Sciatic nerve (tissue), 2 donors: ENCODE measurements around the gene GLMN. TPM values are rescaled to one million over a fixed set of nuclear protein-coding genes. Genes with fewer than 3 reads are reported as not detected.

Experiments used
- ATAC-seq: fragments of 200-7000 bp; cut with Tn5 transposase; one replicate; pipeline ENCODE4 v1.9.1; 2020; ENCODE audit warnings: mild to moderate bottlenecking, moderate library complexity
- DNase-seq: peaks from one replicate; pipeline ENCODE4 v3.0.0-alpha.2; 2020; ENCODE audit warnings: low spot score
- intact Hi-C: fragments of 100-400 bp; cut with DNase I; formaldehyde crosslinking; loops from one replicate; pipeline ENCODE4 v1.14.2; 2022
- total RNA-seq: library from RNA; stranded (reverse); fragmentation: NEBNext Ultra II Directional; extraction: Animal tissue kit (Norgen Biotek cat#: 25700); gene quantifications from one replicate; pipeline ENCODE4 v1.2.1, GENCODE V29; 2021
- donor health status: DM: no; HTN: no; CAD: no.
- donor health status: DM: no; HTN: no; CAD: no.

GLMN gene, protein sequence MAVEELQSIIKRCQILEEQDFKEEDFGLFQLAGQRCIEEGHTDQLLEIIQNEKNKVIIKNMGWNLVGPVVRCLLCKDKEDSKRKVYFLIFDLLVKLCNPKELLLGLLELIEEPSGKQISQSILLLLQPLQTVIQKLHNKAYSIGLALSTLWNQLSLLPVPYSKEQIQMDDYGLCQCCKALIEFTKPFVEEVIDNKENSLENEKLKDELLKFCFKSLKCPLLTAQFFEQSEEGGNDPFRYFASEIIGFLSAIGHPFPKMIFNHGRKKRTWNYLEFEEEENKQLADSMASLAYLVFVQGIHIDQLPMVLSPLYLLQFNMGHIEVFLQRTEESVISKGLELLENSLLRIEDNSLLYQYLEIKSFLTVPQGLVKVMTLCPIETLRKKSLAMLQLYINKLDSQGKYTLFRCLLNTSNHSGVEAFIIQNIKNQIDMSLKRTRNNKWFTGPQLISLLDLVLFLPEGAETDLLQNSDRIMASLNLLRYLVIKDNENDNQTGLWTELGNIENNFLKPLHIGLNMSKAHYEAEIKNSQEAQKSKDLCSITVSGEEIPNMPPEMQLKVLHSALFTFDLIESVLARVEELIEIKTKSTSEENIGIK
- 13.8 TPM for total RNA-seq

DNA sequence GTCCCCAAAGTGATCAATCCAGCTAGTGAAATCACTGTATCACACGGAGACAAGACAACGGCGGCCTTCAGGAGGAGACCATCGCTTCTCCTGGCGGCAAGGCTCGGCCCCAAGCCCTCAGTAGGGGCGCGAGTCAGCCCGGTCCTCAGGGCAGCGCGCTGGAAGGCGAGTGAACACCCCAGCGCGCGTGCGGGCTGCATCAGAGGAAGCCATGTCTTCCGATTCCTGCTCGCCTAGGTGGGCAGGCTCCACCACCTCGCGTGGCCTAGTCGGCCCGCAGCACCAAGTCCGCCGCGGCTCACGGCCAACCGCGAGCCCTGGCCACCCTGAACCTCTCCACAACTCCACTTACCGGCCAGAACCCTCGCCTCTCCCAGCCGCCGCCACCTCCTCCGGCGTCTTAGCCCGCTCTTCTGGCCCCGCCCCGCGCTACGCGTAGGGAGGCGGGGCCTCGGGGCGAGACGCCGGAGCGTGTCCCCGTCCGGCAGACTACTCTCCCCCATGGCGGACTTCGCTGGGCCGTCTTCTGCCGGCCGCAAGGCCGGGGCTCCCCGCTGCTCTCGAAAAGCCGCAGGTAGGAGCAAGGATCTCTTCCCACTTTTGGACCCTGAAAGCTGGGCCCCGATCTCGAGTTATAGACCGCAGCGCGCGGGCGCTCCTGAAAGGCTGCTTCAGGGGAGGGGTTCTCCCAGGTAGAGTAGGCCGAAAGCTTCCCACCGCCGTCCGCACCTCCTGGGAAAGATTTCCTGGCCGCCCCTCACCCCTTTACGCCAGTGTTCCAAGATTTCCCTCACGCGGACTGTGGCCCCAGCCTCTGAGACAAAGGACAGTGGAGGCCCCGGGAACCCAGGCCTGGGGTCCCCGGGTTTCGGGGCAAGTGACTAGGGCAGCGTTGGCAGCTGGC, at the start of gene GLMN, which contains the start of gene RPAP2:
TSS of gene GLMN (minus strand) at position 415 of the 904 bp plus-strand sequence. CDS start 988 bp downstream, outside the sequence.
TSS of gene RPAP2 (plus strand) at position 487 of the 904 bp plus-strand sequence. CDS start at position 502, 15 bp downstream.
- intact Hi-C loops, result no loop called here
- ATAC-seq (peak; percentile 100), DNase-seq (peak; percentile 88)

DNA sequence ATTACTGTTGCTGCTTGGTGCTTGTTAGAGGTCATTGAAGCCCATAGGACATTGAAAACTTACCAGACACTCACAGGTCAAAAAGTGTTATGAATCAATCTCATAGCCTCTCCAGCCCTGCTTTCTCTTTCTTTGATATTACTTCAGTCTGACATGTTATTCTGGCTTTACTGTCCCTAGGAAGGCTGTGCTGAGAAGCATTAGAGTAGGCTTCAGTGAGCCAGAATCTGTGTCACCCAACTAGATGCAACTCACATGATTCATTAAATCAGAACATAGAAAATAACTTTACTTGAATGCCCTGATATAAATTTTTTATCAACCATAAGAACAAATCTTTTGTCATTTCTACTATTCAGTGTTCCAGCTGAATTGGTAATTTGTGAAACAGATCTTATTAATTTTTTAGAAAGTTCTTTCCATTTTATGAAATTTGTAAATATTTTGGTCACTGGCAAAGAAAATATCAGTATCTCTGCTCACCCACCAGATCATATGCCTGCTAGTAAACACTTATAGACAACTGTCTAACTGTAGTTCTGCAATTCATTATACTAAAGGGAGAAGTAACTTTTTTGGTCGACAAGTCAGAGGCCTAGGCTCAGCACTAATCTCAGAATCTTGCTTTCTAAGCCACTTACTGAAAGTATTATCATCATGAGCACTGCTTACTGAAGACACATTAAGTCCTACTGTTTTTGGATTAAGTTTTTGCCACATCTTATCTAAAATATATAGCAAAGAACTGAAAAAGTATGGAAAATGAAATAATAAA, 48.3 kb upstream of the GLMN start:
- intact Hi-C loops, result no loop called here
- ATAC-seq (no peak), DNase-seq (no peak)

DNA sequence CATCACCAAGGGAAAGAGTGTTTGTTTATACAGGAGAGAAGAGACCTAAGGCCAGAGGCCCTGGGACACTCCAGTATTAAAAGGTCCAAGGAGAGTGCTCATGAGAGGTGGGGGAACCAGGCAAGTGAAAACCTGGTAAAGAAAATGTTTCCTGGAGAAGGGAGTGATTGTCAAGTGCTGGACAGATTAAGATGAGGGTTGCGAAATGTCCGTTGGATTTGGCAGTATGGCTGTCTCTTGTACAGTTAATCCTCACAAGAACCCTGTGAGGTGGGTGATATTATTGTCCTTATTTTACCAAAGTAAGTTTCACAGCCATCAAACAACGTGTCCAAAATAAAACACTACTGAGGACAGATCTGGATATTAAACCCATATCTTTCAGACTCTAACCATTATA, 44.3 kb upstream of the GLMN start:
- DNase-seq (no peak), ATAC-seq (no peak)
- intact Hi-C loops, result no loop called here

DNA sequence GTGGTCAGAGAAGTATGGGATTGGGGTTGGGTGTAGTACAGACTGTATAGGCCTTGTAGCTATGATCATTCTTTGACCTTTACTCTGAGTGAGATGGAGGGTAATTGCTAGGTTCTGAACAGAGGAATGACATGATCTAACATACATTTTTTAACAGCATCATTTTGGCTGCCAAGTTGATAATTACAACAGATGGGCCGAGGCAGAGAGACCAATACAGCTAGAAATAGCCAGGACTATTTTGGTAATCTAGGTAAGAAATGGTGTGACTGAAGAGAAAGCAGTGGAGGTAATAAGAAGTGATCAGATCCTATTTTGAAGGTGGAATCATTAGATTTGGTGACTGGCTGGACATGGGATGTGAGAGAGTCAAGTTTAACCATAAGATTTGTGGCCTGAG, 43.6 kb upstream of the GLMN start:
- ATAC-seq (no peak), DNase-seq (no peak)
- intact Hi-C loops, result no loop called here

DNA sequence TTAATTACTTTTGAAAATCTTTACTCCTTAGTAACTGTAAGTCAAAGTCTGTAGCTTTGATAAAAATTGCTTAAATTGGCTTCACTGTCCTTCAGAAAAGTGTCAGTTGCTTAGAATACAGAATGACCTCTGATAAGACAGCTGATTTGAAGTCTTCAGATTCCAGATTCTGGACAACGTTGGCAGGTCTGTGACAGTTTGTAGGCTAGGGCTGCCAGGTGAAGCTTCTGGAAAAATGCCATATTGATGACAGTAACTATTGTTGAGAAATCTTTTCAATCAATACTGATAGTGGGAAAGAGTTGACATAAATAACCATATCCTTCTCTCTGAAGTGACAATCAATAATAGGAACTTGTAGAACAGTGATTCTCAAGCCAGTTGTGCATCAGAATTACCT, 41.4 kb upstream of the GLMN start:
- DNase-seq, result no peak
- intact Hi-C loops, result no loop called here
- ATAC-seq, result no peak

DNA sequence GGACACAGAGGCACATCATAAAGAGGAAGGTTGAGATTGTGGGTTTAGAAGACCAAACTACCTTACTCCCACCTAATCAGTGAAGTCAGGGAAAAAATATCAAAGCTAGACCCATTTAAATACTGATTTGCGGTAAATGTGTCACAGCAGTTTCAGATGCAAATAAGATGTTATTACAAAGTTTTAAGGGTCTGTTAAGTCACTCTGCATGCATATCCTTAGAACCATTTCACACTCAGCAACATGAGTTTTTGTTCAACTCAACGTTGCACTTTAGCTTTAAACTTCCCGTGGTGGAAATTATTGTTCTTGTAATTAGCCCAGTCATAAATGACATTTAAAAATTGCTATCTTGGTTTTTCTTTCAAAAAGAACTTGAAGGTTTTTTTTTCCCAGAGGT, 34.9 kb upstream of the GLMN start:
- DNase-seq (no peak), ATAC-seq (no peak)
- intact Hi-C loops, result no loop called here

DNA sequence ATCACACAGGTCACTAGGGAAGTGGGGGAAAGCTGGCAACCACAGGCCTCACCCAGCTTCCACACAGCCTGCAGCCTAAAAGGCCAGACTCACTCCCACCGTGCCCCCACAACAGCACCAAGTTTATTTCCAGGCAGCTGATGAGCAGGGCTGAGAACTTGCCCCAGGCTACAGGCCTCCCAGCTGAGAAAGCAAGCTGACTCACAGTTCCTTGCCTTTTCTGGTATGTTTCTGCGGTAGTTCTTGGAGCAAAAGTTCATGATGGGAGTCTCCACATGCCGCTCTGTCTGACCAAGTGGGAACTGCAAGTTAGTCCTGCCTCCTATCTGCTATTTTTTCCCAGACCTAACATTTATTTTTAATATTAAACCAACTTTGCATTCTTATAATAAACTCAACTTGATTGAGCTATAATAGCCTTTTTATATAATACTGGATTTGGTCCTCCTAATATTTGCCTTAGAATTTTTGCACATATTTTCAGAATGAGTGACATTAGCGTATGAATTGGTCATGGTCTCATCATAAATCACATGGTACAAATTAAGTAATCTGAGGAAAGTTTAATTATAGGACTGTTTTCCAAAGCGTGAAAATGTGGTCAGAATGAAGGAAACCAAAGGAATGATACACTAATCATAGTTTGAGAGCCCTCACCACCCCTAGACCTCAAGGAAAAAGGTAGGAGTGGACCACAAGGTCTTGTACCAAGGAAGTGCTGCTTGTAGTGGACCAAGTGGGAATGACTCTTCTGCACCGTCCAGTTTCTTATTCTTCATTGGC, 30.8 kb upstream of the GLMN start:
- no peak for DNase-seq
- no peak for ATAC-seq
- intact Hi-C loops, result no loop called here

DNA sequence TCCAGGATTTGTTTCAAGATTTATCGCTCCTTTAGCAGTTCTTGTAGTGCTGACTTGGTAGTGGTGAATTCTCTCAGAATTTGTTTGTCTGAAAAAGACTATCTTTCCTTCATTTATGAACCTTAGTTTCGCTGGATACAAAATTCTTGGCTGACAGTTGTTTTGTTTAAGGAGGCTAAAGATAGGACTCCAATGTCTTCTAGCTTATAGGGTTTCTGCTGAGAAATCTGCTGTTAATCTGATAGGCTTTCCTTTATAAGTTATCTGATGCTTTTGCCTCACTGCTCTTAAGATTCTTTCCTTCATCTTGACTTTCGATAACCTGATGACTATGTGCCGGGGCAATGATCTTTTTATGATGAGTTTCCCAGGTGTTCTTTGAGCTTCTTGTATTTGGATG, 29.0 kb upstream of the GLMN start:
- intact Hi-C loops, result no loop called here
- ATAC-seq (no peak), DNase-seq (no peak)

DNA sequence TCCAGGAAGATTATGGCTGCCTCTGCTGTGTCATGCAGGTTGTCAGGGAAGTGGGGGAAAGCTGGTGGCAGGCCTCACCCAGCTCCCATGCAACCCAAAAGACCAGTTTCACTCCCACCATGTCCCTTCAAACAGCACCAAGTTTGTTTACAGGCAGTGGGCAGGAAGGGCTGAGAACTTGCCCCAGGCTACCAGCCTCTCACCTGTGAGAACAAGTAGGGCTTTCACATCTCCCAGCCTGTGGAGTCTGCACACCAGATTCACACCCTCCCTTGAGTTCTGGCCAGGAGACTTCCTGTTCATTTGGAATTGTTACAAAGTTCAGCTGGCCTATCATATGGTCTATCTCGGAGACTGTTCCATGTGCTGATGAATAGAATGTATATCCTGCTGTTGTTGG, 27.9 kb upstream of the GLMN start:
- intact Hi-C loops, result no loop called here
- DNase-seq (no peak), ATAC-seq (no peak)

DNA sequence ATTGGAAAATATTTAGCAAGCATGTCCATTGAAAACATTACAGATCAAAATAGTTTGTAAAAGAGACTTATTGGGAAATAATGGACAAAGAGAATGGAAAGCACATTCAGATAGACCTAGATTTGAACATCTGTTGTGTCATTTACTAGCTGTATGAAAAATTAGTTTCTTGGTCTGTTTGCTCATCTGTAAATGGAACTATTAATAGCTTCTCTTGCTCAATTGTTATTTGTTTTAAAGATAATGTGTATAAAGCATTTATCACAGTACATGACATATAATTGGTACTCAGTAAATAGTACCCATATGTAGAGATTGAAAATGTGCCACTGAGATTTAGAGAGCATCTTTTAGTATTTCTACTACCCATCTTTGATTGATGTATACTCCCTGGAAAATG, 26.0 kb upstream of the GLMN start:
- ATAC-seq (no peak), DNase-seq (no peak)
- intact Hi-C loops, result no loop called here

DNA sequence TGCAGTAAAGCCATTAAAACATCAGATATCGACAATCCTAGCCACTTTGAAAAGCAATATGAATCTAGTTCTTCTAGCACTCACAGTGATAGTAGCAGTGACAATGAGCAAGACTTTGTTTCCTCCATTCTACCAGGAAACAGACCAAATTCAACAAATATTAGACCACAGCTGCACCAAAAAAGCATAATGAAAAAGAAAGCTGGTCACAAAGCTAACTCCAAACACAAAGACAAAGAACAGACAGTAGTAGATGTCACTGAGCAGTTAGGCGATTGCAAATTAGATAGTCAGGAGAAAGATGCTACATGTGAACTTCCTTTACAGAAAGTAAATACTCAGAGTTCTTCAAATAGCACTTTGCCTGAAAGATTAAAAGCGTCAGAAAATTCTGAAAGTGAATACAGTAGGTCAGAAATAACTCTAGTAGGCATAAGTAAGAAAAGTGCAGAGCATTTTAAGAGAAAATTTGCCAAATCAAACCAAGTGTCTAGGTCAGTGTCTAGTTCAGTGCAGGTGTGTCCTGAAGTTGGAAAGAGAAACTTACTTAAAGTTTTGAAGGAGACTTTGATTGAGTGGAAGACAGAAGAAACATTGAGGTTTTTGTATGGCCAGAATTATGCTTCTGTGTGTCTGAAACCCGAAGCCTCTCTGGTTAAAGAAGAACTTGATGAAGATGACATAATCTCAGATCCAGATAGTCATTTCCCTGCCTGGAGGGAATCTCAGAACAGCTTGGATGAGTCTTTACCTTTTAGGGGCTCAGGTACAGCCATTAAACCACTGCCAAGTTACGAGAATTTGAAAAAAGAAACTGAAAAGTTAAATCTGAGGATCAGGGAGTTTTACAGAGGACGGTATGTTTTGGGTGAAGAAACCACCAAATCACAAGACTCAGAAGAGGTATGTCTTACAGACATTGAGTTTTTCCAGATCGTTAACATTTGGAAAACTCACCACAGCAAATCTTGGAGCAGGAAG, 25.0 kb upstream of the GLMN start:
- no peak for DNase-seq
- no peak for ATAC-seq
- intact Hi-C loops, result no loop called here

DNA sequence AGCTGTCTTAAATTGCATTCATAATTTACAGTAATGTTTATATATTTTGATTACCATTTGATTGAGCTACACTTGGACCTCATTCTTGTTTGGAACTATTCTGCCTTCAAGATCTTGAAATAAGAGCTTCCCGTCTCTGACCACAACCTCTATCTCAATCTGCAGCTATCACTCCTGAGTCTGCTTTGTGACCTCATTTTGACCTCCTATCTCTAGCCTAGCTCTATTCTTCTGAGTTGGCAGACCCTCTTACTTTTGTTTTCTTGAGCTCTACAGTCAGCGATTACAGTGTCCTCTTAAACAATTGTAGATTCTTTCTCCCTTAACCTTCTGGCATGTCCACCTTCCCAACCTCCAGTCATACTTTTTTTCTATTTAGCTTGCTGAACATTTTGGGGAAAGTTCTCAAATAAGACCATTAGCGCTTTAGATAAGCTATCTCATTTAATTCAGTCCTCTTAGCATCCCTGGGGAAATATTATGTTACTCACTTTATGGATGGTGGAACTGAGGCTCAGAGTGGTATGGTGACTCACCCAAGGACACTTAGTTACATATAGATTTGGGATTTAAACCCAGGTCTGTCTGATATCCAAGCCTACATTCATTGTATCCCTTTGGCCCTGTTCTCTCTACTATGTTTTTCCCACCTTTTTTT, 19.2 kb upstream of the GLMN start:
- ATAC-seq, result no peak
- no peak for DNase-seq
- intact Hi-C loops, result no loop called here

DNA sequence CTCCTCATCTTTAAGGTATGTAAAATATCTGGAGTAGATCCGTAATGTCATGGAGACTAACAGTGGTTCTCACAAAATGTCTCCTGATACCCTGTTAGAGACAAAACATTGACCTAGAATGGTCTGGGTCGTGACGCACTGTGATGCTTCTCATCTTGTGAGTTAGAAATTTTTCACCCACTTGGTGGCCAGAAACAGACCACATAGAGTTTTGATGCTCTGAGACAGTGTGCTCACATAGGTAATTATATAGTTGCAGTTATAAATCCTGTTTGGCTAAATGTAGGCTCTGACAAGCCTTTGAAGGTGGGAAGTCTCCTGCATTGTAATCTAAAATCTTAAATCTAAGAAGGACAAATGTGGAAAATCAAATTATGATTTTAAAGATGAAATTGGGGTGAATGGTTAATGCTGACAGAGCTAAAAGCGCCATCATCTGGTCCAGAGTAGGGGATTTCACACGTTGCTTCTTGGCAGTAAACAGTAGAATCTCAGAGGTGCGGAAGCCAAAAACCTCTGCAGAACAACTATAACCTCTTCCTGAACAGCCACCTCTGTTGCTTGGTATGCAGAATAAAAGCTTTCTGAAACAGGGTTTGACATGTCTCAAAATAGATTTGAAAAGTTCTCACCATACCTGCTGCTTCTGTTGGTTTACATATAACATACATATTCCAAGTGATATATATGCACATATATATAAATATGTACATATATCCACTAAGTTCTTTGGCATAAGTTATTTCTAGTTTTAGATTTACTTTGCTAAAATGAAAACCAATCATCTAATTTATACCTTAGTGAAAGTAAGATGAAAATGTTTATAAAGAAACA, 17.2 kb upstream of the GLMN start:
- no peak for DNase-seq
- intact Hi-C loops, result no loop called here
- ATAC-seq, result no peak

DNA sequence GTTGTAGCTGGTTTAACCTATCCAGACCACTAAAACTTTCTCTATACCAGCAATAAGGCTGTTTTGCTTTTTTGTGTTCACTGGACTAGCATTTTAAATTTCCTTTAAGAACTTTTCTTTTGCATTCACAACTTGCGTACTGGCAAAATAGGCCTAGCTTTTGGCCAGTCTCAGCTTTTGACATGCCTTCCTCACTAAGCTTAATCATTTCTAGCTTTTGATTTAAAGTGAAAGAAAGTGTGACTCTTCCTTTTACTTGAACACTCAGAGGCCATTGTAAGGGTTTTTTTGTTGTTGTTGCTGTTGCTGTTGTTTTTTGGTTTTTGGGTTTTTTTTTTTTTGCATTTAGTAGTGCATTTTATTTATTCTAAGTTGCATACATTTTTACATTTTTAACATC, 15.2 kb upstream of the GLMN start:
- ATAC-seq, result no peak
- intact Hi-C loops, result no loop called here
- DNase-seq, result no peak

DNA sequence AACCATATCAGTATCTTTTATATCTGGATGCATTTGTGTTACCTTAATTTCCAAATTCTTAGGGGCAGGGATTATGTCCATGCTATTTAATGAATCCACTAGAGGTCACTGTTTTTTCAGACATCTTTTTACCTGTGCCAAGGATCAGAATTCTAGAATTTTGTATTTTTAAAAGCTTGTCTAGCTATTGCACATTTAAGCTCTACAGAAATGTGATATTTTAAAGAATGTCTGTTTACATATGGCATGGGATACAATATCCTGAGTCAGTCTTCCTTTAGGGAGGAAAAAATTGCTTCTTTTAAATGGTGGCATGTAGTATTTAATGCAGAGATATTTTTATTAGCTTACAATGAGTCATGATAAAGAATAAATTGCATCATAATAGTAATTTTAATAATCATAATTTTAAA, 11.4 kb upstream of the GLMN start:
- DNase-seq (no peak), ATAC-seq (peak; percentile 38)
- intact Hi-C loops, result no loop called here

DNA sequence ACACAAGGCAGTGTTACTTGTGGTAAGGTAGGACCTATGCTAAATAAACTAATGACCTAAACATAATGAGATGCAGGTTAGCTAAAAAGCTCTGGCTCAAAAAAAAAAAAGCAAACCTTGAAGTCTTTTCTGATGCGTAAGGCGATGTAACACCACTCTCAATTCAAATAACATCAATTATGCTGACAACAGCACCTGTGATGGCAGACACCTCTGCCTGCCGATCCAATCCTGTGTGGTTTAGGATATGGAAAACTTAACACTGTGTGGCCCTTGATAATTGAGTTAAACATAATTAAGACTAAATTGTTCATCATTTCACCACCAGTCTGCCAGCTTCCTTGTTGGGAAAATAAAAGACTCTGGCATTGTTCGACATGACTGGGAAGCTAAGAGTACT, 9.2 kb upstream of the GLMN start:
- DNase-seq (no peak), ATAC-seq (no peak)
- intact Hi-C loops, result no loop called here
